ENCODE data around the gene PRDM16. TPM values are rescaled to one million over a fixed set of nuclear protein-coding genes. Genes with fewer than 3 reads are reported as not detected.

The PRDM16 gene
- polyA plus RNA-seq, 1 donor from 2014 or later, result 0.21 TPM

DNA sequence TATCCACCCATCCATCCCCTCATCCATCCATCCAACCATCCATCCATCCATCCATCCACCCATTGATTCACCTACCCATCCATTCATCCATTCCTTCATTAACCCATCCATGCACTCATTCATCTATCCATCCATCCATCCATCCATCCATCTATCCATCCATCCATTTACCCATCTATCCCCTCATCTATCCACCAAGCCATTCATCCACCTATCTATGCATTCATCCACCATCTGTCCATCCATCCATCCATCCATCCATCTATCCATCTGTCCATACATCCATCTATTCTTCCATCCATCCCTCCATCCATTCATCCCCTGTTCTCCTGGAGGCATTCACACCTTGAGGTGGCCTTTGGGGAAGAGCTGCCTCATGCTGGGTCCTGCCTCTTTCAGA lies 107.0 kb downstream of the PRDM16 start:
- no peak overlapping the region for H2AFZ ChIP-seq (ENCODE audit: low read depth, low read length)
- TF ChIP-seq EZH2 (IDR thresholded peaks at IDR 0.05; ENCODE audit: borderline replicate concordance, insufficient read depth, low read length, poor library complexity, severe bottlenecking) (no peak), MXI1 (conservative IDR thresholded peaks at IDR 0.05; ENCODE audit: poor library complexity, severe bottlenecking) (no peak), SMC3 (conservative IDR thresholded peaks at IDR 0.05; ENCODE audit: poor library complexity) (no peak), RAD21 (conservative IDR thresholded peaks at IDR 0.05) (no peak), TAF1 (IDR thresholded peaks at IDR 0.05; ENCODE audit: low read depth) (no peak), EP300 (conservative IDR thresholded peaks at IDR 0.05; ENCODE audit: poor library complexity, severe bottlenecking) (no peak), POLR2AphosphoS5 (IDR thresholded peaks at IDR 0.05) (no peak)
- TF ChIP-seq, protein P1, sequence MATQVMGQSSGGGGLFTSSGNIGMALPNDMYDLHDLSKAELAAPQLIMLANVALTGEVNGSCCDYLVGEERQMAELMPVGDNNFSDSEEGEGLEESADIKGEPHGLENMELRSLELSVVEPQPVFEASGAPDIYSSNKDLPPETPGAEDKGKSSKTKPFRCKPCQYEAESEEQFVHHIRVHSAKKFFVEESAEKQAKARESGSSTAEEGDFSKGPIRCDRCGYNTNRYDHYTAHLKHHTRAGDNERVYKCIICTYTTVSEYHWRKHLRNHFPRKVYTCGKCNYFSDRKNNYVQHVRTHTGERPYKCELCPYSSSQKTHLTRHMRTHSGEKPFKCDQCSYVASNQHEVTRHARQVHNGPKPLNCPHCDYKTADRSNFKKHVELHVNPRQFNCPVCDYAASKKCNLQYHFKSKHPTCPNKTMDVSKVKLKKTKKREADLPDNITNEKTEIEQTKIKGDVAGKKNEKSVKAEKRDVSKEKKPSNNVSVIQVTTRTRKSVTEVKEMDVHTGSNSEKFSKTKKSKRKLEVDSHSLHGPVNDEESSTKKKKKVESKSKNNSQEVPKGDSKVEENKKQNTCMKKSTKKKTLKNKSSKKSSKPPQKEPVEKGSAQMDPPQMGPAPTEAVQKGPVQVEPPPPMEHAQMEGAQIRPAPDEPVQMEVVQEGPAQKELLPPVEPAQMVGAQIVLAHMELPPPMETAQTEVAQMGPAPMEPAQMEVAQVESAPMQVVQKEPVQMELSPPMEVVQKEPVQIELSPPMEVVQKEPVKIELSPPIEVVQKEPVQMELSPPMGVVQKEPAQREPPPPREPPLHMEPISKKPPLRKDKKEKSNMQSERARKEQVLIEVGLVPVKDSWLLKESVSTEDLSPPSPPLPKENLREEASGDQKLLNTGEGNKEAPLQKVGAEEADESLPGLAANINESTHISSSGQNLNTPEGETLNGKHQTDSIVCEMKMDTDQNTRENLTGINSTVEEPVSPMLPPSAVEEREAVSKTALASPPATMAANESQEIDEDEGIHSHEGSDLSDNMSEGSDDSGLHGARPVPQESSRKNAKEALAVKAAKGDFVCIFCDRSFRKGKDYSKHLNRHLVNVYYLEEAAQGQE (IDR thresholded peaks at IDR 0.05; ENCODE audit: borderline replicate concordance), result no peak
- TF ChIP-seq, protein P2, sequence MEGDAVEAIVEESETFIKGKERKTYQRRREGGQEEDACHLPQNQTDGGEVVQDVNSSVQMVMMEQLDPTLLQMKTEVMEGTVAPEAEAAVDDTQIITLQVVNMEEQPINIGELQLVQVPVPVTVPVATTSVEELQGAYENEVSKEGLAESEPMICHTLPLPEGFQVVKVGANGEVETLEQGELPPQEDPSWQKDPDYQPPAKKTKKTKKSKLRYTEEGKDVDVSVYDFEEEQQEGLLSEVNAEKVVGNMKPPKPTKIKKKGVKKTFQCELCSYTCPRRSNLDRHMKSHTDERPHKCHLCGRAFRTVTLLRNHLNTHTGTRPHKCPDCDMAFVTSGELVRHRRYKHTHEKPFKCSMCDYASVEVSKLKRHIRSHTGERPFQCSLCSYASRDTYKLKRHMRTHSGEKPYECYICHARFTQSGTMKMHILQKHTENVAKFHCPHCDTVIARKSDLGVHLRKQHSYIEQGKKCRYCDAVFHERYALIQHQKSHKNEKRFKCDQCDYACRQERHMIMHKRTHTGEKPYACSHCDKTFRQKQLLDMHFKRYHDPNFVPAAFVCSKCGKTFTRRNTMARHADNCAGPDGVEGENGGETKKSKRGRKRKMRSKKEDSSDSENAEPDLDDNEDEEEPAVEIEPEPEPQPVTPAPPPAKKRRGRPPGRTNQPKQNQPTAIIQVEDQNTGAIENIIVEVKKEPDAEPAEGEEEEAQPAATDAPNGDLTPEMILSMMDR (IDR thresholded peaks at IDR 0.05; ENCODE audit: poor library complexity, severe bottlenecking), result no peak
- no peaks in the 10 kb centered on the region for H4K20me1 ChIP-seq (ENCODE audit: insufficient read depth)
- peaks cover 19% of the 10 kb centered on the region for H3K79me2 ChIP-seq (replicated peaks; ENCODE audit: insufficient read depth, low read length)
- no peak overlapping the region for H3K4me3 ChIP-seq (ENCODE audit: low read length)
- H3K36me3 ChIP-seq (ENCODE audit: insufficient read depth, low read length), result no peaks in the 10 kb centered on the region
- no peaks in the 10 kb centered on the region for H3F3A ChIP-seq (ENCODE audit: insufficient read depth, low read length, poor library complexity, severe bottlenecking)
- no peaks in the 10 kb centered on the region for H3K9me2 ChIP-seq (ENCODE audit: insufficient read depth, low read length)
- no peak overlapping the region for H3K4me2 ChIP-seq (ENCODE audit: low read length)
- no peak overlapping the region for H3K9ac ChIP-seq (ENCODE audit: low read length)
- H3K9me3 ChIP-seq (ENCODE audit: low read length), result no peaks in the 10 kb centered on the region
- H3K27ac ChIP-seq (ENCODE audit: low read length), result no peak overlapping the region
- no peaks in the 10 kb centered on the region for H3K27me3 ChIP-seq (ENCODE audit: insufficient read depth, low read depth, low read length)

DNA sequence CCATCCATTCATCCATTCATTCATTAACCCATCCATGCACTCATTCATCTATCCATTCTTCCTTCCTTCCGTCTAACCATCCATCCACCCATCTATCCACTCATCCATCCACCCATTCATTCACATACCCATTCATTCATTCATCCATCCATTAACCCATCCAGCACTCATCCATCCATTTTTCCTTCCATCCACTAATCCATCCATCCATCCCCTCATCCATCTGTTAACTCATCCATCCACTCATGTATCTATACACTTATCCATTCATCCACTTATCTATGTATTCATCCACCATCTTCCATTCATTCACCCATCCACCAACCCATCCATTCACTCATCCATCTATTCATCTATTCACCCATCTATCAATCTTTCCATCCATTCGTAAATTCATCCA lies 107.8 kb downstream of the PRDM16 start:
- Histone ChIP-seq H3K4me3 (ENCODE audit: low read length) (no peak overlapping the region), H3K27me3 (ENCODE audit: insufficient read depth, low read depth, low read length) (no peaks in the 10 kb centered on the region), H3F3A (ENCODE audit: insufficient read depth, low read length, poor library complexity, severe bottlenecking) (no peaks in the 10 kb centered on the region), H3K36me3 (ENCODE audit: insufficient read depth, low read length) (no peaks in the 10 kb centered on the region), H3K4me2 (ENCODE audit: low read length) (no peak overlapping the region), H2AFZ (ENCODE audit: low read depth, low read length) (no peak overlapping the region), H3K9me2 (ENCODE audit: insufficient read depth, low read length) (no peaks in the 10 kb centered on the region), H3K9me3 (ENCODE audit: low read length) (no peaks in the 10 kb centered on the region), H3K79me2 (replicated peaks; ENCODE audit: insufficient read depth, low read length) (peaks cover 19% of the 10 kb centered on the region), H4K20me1 (ENCODE audit: insufficient read depth) (no peaks in the 10 kb centered on the region), H3K27ac (ENCODE audit: low read length) (no peak overlapping the region), H3K9ac (ENCODE audit: low read length) (no peak overlapping the region)
- no peak for TF ChIP-seq EZH2 (IDR thresholded peaks at IDR 0.05; ENCODE audit: borderline replicate concordance, insufficient read depth, low read length, poor library complexity, severe bottlenecking)
- TF ChIP-seq, protein P1 (IDR thresholded peaks at IDR 0.05; ENCODE audit: borderline replicate concordance), result no peak
- TF ChIP-seq EP300 (conservative IDR thresholded peaks at IDR 0.05; ENCODE audit: poor library complexity, severe bottlenecking), result no peak
- TF ChIP-seq, protein P2 (IDR thresholded peaks at IDR 0.05; ENCODE audit: poor library complexity, severe bottlenecking), result no peak
- no peak for TF ChIP-seq MXI1 (conservative IDR thresholded peaks at IDR 0.05; ENCODE audit: poor library complexity, severe bottlenecking)
- TF ChIP-seq POLR2AphosphoS5 (IDR thresholded peaks at IDR 0.05), result no peak
- no peak for TF ChIP-seq SMC3 (conservative IDR thresholded peaks at IDR 0.05; ENCODE audit: poor library complexity)
- TF ChIP-seq TAF1 (IDR thresholded peaks at IDR 0.05; ENCODE audit: low read depth), result no peak
- TF ChIP-seq RAD21 (conservative IDR thresholded peaks at IDR 0.05), result no peak

Measured in neural cell (in vitro differentiated cells).